Measurements from ENCODE around the gene KCNH2.
"Not testable (repeated sequence)": the region's sequence is repeated elsewhere in the genome, so short reads cannot be mapped to it uniquely, and the experiment has no call there.

The KCNH2 gene

DNA sequence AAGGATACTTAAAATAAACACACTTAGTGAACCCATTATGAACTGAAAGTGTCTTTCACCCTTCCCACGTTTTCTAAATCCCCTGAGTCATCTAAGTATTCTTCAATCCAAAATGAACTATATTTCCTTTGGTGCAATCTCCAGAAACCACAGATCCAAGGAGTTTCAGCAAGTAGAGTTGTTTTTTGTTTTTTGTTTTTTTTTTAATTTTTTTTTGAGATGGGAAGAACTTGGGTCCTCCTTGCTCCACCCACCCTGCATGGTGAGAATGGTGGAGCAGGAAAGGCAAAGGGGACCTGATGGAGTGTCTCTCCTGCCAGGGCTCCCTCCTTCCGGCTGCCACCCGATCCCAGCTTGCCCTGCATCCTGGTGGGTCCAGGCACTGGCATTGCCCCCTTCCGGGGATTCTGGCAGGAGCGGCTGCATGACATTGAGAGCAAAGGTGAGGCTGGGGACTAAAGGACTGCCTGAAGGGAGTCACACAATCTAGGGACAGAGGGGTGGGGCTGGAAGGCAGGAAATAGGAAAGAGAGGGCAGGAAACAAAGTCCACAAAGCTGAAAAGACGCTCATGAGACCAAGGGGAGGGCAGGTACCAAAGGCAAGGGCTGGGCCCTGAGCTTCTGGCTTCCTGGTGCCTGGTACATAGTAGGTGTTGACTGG is 34.0 kb upstream of the KCNH2 start:
- DNase-seq = no peak

DNA sequence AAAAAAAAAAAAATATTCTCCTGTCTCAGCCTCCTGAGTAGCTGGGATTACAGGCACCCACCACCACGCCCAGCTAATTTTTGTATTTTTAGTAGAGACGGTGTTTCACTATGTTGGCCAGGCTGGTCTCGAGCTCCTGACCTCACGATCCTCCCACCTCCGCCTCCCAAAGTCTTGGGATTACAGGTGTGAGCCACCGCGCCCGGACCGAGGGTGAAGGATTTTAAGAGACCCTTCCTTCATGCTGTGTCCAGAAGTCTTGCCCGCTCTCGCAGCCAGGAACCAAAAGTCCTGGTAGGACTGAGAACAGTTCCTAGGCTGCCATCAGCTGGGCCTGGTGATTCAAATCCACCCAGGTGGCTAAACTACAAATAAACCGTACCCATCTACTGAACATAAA is 33.5 kb upstream of the KCNH2 start:
- DNase-seq = not testable (repeated sequence)

DNA sequence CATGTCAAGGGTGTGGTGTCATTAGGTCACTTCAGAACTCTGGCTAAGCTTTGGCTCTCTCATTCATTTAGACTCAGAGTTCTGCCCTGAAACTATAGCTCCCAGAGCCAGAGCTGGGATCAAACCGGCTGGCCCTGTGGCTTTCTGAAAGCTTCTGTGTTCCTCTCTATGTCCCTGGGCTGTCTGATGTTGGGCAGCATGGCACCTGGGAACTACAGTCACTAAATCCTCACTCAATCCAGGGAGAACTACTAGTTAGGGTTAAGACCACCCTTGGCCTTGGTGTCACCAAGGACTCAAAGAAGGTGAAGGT is 32.9 kb upstream of the KCNH2 start:
- DNase-seq = no peak

DNA sequence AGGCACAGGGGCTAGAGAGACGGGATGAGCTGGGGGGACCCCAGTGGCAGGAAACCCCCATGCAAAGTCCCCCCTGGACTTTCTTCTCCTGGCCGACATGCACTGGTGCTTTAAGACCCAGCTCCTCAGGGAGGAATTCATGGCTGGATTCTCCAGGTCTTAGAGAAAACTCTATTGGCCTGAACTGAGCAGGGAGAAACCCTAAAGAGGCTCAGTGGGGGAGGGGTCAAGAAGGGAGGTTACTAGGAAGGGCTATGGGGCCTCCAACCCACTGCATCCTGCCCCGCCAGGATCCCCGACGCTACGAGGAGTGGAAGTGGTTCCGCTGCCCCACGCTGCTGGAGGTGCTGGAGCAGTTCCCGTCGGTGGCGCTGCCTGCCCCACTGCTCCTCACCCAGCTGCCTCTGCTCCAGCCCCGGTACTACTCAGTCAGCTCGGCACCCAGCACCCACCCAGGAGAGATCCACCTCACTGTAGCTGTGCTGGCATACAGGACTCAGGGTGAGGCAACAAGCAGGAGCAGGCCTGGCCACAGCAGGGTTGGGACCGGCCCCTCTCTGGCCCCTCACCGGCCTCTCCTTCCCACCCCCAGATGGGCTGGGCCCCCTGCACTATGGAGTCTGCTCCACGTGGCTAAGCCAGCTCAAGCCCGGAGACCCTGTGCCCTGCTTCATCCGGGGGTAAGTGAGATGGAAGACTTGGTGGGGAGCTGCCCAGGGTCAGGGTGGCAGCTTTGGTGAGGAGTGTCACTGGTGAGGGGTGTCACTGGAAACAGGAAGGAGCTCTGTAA is 32.4 kb upstream of the KCNH2 start:
- no peak for DNase-seq

DNA sequence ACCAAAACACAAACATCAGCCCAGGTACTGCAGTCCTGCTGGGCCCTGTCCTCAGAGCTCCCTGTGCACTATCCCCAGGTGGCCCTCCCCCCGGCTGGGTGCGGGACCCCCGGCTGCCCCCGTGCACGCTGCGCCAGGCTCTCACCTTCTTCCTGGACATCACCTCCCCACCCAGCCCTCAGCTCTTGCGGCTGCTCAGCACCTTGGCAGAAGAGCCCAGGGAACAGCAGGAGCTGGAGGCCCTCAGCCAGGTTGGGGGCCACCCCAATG is 31.9 kb upstream of the KCNH2 start:
- DNase-seq = no peak

DNA sequence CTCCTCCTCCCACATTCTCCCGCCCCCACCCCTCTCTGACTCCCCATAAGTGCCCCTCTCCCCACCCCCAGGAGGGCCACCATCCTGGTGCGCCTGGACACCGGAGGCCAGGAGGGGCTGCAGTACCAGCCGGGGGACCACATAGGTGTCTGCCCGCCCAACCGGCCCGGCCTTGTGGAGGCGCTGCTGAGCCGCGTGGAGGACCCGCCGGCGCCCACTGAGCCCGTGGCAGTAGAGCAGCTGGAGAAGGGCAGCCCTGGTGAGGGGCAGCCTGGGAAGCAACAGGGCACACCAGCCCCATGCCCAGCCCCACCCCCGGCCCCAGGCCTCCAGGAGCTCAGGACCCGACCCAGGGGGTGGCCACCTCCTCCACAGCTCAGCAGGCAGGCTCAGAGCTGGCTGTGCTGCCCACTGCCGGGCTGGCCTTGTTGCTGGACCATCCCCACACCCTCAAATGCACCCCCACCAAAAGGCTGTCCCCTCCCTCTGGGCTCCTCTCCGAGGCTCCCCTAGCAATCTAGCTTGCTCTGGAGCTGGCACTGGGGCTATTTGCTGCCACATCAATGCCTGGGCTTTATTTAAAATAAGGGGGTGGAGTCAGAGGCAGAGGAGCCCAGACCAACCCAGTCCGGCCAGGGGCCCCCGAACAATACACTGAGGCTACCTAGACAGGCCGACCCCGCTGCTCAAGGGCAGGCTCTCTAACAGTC is 31.4 kb upstream of the KCNH2 start:
- DNase-seq = no peak

DNA sequence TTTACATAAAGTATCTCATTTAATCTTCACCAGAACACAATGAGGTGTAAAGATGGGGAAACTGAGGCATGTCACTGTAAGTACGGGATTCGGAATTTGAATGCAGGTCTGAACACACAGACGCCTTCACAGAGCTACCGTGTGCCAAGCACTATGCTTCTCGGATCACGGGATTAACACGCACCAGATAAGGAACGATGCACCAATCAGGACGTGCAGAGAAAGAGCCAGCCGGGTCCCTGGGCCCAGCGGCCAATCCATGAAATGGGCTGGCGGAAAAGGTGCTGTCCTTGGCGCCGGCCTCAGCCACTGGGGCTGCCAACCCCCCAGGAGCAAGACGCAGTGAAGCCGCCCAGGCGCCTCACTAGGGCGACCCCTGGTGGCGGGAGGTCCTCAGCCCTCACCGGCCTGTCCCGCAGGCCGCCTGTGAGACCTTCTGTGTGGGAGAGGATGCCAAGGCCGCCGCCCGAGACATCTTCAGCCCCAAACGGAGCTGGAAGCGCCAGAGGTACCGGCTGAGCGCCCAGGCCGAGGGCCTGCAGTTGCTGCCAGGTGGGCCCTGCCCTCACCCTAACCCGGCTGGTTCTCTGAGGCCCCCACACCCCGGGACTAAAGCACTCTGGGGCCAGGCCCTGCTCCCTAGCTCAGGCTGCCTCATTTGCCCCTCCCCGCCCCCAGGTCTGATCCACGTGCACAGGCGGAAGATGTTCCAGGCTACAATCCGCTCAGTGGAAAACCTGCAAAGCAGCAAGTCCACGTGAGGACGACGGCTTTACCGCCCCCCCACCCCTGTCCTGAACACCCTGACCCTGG is 30.6 kb upstream of the KCNH2 start:
- no peak for DNase-seq

DNA sequence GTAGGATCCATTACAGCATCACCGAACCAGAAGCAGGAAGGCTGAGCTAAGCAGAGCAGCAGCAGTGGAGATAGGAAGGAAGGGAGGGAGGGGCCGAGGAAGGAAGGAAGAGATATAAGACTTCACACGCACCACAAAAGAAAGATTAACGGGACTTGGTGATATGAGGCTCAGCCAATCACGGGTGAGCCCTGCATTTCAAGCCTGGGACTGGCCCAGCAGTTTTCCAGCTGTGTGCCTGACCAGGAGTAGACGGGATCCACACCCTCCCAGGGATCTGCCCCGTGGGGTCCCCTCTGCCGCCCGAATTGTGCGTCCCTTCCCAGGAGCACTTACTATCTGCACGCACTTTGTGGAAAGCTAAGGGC is 30.0 kb upstream of the KCNH2 start:
- no peak for DNase-seq

DNA sequence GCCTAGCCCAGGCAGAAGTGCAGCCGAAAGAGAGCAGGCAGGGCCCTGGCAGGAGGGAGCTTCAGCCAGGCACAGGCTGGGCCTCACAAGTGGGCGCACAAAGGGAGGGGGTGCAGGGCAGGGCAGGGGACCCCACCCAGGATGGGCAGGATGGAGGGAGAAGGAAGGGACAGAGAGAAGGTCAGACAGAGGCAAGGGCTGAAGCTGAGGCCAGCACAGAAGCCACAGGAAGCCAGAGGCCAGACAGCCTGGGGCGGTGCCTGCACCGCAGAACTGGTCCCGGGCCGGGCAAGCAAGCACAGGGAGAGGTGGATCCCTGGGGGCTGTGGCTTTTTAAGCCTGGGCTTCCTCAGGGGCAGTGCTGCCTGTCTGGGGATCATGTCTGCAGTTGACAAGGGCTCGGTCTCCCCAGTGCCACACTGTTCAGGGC is 29.4 kb upstream of the KCNH2 start:
- DNase-seq = no peak

DNA sequence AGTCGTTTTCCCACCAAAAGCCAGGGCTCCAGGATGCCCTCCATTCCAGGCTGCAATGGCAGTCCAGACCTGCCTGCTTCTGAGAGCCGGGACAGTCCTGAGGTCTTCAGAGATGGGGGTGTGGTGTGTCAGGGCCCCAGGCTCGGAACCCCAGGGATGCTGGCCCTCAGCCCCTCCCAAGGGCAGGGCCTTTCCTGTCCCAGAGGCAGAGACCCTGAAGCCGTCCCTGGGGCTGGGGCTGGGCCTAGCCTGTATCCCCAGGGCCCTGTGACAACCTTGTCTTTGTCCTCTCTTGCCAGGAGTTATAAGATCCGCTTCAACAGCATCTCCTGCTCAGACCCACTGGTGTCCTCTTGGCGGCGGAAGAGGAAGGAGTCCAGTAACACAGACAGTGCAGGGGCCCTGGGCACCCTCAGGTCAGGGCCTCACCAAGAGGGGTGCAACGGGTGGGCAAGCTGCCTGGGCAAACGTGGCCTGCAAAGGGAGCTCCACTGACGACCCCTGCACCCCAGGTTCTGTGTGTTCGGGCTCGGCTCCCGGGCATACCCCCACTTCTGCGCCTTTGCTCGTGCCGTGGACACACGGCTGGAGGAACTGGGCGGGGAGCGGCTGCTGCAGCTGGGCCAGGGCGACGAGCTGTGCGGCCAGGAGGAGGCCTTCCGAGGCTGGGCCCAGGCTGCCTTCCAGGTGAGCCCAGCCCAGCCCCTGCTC is 28.6 kb upstream of the KCNH2 start:
- DNase-seq = no peak

DNA sequence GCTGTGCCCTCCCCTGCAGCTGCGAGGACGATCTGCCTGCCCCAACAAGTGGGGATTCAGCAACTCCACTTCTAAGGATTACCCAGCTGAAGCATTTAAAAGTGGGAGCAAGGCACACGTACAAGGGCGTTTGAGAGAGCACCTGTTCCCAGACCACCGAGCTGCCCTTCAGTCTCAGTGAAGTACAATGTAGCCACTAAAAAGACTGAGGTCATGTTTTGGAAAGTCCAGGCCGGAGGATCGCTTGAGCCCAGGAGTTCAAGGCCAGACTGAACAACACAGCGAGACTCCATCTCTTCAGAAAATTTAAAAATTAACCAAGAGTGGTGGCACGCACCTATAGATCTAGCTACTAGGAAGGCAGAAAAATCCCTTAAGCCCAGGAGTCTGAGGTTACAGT is 27.4 kb upstream of the KCNH2 start:
- no peak for DNase-seq

DNA sequence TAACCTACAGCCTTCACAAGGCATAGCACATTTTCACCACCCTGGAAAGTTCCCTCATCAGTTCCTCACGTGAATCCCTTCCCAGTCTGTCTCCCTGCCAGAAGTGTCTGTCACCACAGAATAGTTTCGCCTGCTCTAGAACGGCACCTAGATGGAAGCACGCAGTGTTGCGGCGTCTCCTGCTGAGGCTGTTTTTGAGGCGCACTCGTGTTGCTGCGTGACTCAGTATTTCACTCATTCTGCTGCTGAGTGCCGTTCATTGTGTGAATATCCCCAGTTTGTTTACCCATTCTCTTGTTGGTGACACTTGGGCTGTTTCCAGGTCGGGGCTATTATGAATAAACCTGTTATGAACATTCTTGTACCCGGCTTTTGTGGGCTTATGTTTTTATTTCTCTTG is 25.5 kb upstream of the KCNH2 start:
- peak; percentile 47 for DNase-seq

DNA sequence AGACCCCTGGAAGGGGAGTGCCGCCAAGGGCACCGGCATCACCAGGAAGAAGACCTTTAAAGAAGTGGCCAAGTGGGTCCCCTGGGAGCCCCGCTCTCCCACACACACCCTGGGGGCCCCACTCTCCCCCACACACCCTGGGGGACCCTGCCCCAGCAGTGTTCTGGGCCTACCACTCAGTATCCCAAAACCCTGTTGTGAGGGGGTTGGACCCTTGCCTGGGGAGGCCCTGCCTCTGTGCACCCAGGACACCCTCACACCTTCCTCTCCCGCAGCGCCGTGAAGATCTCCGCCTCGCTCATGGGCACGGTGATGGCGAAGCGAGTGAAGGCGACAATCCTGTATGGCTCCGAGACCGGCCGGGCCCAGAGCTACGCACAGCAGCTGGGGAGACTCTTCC is 23.4 kb upstream of the KCNH2 start:
- DNase-seq = no peak

DNA sequence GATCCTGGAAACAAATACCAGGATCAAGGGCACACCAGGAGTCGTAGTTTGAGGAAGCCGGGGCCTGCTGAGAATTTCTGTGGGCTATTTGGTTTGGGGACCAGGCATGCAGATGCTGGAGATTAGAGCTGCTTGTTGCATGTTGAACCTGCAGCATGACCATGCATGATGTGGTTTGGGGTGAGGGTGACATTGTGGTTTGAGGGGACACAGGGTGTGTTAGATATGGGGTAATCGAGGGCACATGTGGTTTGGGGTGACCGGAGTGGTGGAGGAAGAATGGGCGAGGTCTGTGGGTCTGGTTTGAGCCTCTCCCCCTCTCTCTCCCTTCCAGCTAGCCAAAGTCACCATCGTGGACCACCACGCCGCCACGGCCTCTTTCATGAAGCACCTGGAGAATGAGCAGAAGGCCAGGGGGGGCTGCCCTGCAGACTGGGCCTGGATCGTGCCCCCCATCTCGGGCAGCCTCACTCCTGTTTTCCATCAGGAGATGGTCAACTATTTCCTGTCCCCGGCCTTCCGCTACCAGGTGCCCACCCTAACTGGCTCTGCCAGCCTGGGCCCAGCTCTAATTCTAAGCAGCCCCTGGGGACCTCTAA is 22.9 kb upstream of the KCNH2 start:
- no peak for DNase-seq

DNA sequence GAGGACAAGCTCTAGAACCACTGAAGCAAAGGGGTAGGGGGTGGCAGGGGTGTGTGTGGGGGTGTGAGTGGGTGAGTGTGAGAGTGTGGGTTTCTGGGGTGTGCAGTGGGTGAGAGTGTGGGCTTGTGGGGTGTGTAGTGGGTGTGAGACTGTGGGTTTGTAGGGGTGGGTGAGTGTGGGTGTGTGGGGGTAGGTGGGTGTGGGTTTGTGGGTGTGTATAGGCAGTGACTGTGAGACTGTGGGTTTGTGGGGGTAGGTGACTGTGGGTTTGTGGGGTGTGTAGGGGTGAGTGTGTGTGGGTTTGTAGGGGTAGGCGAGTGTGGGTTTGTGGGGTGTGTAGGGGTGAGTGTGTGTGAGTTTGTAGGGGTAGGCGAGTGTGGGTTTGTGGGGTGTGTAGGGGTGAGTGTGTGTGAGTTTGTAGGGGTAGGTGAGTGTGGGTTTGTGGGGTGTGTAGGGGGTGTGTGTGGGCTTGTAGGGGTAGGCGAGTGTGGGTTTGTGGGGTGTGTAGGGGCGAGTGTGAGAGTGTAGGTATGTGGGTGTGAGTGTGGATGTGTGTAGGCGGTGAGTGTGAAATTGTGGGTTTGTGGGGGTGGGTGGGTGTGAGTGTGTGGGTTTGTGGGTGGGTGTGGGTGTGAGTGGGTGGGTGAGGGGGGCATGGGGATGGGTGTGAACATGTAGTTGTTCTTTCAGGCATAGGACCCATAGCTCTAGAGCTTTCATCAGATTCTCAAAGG is 21.5 kb upstream of the KCNH2 start:
- no peak for DNase-seq

DNA sequence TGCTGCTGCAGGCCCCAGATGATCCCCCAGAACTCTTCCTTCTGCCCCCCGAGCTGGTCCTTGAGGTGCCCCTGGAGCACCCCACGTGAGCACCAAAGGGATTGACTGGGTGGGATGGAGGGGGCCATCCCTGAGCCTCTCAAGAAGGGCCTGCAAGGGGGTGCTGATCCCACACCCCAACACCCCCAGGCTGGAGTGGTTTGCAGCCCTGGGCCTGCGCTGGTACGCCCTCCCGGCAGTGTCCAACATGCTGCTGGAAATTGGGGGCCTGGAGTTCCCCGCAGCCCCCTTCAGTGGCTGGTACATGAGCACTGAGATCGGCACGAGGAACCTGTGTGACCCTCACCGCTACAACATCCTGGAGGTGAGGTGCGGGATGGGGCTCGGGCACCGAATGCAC is 20.9 kb upstream of the KCNH2 start:
- no peak for DNase-seq

DNA sequence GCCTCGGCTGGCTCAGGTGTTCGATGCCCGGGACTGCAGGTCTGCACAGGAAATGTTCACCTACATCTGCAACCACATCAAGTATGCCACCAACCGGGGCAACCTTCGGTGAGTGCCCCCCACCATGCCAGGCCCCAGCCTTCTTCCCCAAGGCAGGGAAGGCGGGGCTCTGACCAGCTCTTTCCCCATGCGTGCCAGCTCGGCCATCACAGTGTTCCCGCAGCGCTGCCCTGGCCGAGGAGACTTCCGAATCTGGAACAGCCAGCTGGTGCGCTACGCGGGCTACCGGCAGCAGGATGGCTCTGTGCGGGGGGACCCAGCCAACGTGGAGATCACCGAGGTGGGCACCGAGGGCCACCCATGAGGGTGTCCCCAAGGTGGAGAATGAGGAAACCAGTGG is 20.2 kb upstream of the KCNH2 start:
- DNase-seq = no peak

DNA sequence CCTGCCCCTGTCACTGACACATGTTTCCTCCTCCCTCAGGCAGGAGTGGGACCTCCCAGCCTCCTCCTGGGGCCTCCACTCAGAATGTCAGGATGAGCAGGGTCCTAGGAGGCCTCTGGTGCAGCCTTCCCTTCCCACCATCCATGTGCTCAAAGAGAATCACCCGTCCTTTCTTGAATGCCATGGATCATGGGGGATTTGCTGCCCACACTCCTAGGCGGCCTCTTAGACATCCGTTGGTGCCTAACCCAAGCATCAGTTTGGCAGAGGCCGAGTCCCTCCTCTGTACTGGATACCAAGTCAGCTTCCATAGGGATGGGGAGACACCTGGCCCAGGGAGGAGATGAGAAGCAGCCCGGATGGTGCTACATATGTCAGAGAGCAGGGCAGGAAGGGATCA is 19.7 kb upstream of the KCNH2 start:
- no peak for DNase-seq

DNA sequence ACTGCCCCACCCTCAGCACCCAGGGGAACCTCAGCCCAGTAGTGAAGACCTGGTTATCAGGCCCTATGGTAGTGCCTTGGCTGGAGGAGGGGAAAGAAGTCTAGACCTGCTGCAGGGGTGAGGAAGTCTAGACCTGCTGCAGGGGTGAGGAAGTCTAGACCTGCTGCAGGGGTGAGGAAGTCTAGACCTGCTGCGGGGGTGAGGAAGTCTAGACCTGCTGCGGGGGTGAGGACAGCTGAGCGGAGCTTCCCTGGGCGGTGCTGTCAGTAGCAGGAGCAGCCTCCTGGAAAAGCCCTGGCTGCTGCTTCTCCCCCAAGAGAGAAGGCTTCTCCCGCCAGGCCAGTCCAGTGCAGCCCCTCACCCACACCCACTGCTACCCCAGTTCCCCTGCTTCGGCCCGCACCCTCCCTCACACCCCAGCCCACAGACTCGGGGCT is 19.0 kb upstream of the KCNH2 start:
- DNase-seq = no peak

DNA sequence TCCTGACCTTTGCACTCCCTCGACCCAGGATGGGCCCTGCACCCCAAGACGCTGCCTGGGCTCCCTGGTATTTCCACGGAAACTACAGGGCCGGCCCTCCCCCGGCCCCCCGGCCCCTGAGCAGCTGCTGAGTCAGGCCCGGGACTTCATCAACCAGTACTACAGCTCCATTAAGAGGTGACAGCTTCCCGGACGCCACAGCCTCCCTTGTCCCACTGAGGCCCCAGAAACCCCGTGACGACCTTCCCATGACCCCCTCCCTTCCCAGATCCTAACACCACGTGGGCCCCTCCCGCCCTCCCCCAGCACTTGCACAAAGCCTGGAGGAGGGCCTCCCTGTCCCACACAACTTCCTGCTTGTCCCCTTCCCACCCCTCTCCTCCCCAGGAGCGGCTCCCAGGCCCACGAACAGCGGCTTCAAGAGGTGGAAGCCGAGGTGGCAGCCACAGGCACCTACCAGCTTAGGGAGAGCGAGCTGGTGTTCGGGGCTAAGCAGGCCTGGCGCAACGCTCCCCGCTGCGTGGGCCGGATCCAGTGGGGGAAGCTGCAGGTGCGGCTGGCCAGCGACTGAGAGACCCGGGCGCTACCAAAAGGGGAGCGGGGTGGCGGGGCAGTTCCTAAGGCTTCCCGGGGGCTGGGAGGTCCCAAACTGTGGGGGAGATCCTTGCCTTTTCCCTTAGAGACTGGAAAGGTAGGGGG is 18.4 kb upstream of the KCNH2 start:
- DNase-seq = no peak

DNA sequence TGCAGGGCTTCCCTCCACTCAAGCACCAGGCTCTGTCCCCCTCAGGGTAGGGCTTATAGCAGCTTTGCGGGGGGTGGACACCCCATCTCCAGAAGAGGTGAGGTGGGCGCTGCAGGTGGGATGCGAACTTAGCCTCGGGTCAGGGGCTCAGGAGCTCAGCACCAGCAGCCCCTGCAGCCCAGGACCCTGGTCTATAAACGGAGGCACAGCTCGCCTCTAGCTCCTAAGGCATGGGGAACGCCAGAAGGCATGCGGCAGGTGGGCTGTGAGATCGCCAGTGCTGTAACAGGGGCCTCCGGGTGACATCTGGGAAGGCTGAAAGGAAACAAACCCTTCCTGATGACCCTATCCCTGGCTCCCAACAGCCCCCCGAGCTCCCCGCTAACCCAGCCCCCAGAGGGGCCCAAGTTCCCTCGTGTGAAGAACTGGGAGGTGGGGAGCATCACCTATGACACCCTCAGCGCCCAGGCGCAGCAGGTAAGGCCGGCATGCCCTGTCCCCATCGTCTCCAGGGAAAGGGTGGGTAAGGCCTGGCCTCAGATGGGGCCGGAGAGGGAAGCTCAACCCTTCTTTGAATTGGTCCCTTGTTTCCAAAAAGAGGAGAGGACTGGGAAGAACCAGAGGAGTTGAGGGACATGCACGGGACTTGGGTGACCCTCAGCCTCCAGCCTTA is 16.9 kb upstream of the KCNH2 start:
- DNase-seq = no peak
